Measurements from ENCODE around the gene ARHGAP26.

ARHGAP26 gene

DNA sequence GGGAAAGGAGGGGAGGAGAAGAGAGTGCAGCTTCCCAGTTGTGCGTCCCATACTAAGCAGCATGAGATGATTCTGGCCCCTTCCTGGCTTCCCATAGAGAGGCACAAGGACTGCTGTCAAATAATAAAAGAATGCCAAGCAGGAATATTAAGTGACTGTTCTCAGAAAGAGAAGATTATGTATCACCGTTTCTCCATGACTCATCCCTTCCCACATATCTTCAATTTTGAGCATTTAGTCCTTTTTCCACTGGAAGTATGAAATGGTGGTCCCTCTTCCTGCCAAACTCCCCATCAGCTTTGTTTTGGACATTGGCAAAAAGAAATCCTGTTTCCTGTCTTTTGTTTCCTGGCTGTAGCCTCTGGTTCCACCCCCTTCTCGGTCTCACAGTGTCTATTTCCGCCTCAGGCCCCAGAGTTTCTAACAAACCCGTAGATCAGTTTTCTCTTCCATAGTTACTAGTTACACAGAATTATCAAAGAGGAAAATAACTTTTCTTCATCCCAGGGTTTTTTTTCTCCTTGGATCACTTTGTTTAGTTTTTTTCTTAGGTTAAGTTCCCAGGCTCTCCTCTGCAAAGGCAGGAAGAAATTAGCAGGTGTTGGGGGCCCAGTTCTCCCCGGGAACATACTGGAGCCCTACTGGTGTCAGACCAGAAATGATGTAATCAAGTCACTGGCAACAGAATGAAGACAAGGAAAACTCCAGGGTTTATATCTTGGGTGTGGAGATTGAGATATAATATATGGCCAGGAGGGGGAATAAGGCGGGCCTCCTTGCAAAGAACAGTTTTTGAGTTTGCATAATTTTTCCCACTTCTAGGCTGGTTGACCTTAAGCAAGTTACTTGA lies 26.4 kb upstream of the ARHGAP26 start:
- Mint-ChIP-seq H3K4me3 (no peak overlapping the region), H3K27ac (no peak overlapping the region), H3K27me3 (no peaks in the 10 kb centered on the region), H3K4me1 (ENCODE audit: low read depth) (peaks cover 4% of the 10 kb centered on the region), H3K9me3 (ENCODE audit: low read depth) (no peaks in the 10 kb centered on the region), H3K36me3 (no peaks in the 10 kb centered on the region)

DNA sequence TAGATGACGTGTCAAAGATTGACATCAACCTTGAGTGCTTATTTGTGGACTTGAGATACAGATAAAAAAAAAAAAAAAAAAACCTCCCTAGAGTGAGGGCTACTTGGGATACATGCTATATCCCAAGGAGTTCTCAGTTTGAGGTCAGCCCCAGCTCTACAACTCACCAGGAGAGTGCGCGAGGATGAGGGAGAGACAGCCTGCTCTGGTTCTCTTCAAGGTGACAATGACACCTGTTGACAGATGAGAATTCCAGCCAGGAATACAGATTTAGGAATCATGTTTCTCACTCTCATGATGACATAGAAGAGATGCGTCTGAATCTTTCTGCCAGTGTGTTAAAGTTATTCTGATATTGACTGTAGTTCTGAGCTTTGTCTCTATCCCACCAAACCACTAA lies 24.9 kb upstream of the ARHGAP26 start:
- Mint-ChIP-seq H3K36me3 (no peaks in the 10 kb centered on the region), H3K27me3 (no peaks in the 10 kb centered on the region), H3K4me1 (ENCODE audit: low read depth) (peaks cover 11% of the 10 kb centered on the region), H3K27ac (no peak overlapping the region), H3K4me3 (no peak overlapping the region), H3K9me3 (ENCODE audit: low read depth) (no peaks in the 10 kb centered on the region)

DNA sequence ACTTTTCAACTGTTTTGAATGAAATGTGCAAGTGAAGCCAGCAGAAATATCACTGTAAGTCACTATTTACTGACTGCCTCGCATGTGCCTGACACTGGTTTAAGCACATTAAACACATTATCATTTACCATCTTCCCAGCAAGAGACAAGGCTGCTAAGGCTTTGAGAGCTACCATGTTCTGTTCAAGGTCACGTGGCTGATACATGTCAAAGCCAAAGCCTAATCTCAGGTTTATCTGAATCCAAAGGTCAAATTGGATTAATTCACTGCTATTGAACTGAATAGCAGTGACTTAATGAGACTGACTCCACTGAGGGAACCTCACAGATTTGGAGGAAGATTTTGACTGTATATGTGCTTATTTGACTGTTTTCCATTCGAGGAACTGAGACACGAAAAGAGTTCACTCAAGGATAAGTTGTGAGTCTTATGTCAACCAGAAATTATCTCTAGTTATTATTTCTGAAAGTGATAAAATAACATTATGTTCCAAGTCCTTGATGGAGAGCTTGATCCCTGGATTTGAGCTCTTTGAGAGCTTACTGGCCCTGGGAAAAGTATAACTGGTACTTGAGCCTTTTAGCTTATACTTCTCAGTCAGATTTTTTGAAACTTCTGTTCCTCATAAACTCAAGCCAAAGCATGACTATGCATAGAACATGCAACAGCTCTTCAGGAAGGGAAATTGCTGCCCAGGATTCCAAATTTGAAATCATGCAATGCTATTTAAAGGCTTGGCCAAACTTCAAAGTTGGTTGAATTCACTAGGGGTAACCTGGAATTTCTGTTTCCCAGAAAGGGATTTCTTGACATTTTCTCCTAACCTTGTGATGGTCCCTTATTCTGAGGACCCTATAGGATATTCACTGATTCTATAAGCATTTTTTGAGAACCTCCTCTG lies 23.4 kb upstream of the ARHGAP26 start:
- Mint-ChIP-seq H3K9me3 (ENCODE audit: low read depth) (no peaks in the 10 kb centered on the region), H3K4me3 (no peak overlapping the region), H3K27me3 (no peaks in the 10 kb centered on the region), H3K4me1 (ENCODE audit: low read depth) (peaks cover 11% of the 10 kb centered on the region), H3K27ac (no peak overlapping the region), H3K36me3 (no peaks in the 10 kb centered on the region)

DNA sequence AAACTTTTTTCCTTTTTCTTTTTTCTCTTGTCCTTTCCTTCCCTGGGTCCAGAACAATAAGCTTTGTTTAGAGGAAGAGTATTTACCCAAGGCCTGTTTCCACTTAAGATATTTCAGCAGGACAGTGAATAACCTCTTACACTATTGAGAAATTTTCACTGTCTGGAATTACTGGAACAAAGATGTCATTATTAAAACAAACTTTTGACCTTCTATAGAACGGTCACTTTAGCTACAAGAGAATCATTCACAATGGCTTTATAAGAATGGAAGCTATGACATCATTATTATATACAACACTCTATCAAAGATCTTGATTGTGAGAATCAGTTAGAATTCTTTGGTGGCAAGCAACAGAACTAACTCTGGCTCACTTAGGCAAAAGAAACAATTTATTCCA lies 22.0 kb upstream of the ARHGAP26 start:
- no peak overlapping the region for H3K27ac Mint-ChIP-seq
- H3K4me1 Mint-ChIP-seq (ENCODE audit: low read depth): peaks cover 11% of the 10 kb centered on the region
- no peak overlapping the region for H3K4me3 Mint-ChIP-seq
- H3K27me3 Mint-ChIP-seq: no peaks in the 10 kb centered on the region
- no peaks in the 10 kb centered on the region for H3K9me3 Mint-ChIP-seq (ENCODE audit: low read depth)
- no peaks in the 10 kb centered on the region for H3K36me3 Mint-ChIP-seq

DNA sequence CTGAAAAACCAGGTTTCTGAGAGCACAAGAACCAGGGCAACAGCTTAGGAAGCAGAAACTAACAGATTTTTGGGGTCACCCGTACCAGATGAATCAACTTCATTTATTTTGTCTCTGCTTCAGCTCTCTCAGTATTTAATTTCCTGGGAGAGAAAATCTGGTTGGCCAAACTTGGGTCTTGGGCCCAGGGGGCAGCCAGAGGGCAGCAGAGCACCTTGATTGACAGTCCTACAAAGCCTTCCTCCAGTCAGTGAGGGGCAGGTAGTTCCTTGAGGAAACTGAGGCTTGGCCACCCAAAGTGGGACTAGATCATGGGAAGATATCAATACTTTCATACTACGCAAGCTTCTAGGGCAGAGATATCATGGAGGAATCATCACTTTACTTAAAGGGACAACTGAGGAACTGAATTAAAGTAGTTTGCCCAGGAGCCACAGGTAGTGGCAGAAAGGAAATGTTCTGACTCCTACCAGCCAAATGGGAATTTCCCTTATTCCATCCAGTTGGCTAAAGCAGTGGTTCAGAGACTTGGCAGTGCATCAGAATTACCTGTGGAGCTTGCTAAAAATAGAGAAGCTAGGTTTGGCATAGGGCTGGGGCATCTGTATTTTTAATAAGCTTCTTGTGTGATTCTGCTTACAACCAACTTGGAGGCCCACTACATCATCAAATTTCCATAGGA lies 21.5 kb upstream of the ARHGAP26 start:
- Mint-ChIP-seq H3K36me3 (no peaks in the 10 kb centered on the region), H3K4me1 (ENCODE audit: low read depth) (peaks cover 11% of the 10 kb centered on the region), H3K27me3 (no peaks in the 10 kb centered on the region), H3K27ac (no peak overlapping the region), H3K9me3 (ENCODE audit: low read depth) (no peaks in the 10 kb centered on the region), H3K4me3 (no peak overlapping the region)

DNA sequence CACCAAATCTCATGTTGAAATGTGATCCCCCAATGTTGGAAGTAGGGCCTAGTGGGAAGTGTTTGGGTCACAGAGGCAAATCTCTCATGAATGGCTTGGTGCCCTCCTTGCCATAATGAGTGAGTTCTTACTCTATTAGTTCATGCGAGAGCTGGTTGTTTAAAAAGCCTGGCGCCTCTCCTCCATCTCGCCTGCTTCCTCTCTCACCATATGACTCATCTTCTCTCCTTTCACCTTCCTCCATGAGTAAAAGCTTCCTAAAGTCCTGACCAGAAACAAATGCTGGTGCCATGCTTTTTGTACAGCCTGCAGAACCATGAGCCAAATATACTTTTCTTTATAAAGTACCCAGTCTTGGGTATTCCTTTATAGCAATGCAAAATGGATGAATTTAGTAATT lies 20.9 kb upstream of the ARHGAP26 start:
- no peaks in the 10 kb centered on the region for H3K27me3 Mint-ChIP-seq
- no peak overlapping the region for H3K27ac Mint-ChIP-seq
- peaks cover 11% of the 10 kb centered on the region for H3K4me1 Mint-ChIP-seq (ENCODE audit: low read depth)
- no peaks in the 10 kb centered on the region for H3K36me3 Mint-ChIP-seq
- H3K4me3 Mint-ChIP-seq: no peak overlapping the region
- no peaks in the 10 kb centered on the region for H3K9me3 Mint-ChIP-seq (ENCODE audit: low read depth)

DNA sequence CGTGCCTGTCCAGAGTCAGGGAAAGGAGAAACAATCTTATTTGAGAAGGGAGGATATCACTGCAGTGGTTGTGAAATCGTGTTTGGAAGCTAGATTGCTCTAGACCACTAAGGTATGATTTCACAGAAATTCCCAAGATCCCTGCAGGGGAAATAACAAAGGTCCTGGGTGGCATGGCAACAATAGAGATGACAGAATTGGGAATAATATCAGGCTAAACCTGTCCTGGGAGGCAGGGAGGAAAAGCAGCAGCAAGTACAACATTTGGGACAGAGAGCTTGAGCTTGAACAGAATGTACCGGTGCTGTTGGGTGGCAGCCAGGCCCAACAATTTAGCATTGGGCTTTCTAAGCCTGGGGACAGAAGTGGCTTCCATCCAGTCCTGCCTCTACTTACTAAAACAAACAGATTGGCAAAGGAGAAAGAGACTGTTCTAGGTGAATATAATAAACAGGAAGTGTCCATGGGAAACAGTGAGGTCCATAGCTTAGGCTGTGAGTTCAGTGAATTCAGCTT lies 17.0 kb upstream of the ARHGAP26 start:
- Mint-ChIP-seq H3K4me1 (ENCODE audit: low read depth) (peaks cover 16% of the 10 kb centered on the region), H3K4me3 (no peak overlapping the region), H3K27me3 (no peaks in the 10 kb centered on the region), H3K27ac (no peak overlapping the region), H3K36me3 (no peaks in the 10 kb centered on the region), H3K9me3 (ENCODE audit: low read depth) (no peaks in the 10 kb centered on the region)

DNA sequence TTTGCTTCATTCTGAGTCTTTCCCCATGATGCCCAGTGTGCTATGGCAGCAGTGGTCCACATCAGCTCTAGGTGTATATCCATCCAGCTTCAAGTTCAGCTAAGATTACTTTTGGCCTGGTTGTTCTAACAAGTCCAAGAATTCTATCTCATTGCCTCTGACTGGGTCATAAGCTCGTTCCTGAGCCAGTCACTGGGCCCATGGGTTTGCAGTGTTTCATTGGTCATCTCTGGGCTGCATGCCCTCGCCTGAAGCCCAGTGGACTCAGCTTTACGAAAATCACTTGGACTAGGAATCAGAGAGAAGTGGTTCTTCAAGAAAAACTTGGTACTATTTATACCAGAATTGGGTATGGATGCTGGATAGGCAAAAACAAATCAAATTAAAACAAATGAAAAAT lies 16.1 kb upstream of the ARHGAP26 start:
- H3K4me3 Mint-ChIP-seq: no peak overlapping the region
- H3K27me3 Mint-ChIP-seq: no peaks in the 10 kb centered on the region
- H3K9me3 Mint-ChIP-seq (ENCODE audit: low read depth): no peaks in the 10 kb centered on the region
- H3K36me3 Mint-ChIP-seq: no peaks in the 10 kb centered on the region
- H3K27ac Mint-ChIP-seq: no peak overlapping the region
- H3K4me1 Mint-ChIP-seq (ENCODE audit: low read depth): peaks cover 13% of the 10 kb centered on the region

DNA sequence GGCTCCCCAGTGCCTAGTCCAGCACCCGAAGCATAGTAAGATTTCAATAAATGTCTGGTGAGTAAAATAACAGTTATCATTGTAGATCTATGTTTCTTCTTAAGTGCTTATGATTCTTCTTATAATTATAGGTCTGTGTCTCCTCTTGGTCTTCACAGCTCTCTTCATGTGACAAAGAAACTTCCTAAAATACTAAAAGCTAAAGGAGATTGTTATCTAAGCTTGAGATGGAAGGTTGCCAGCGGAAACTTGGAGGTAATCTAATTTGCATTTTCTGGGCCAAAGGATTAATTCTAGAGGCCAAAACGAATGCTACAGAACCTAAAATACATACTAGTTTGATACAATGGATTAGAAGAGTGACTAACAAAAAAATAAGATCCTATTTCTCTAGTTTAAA lies 13.6 kb upstream of the ARHGAP26 start:
- no peaks in the 10 kb centered on the region for H3K36me3 Mint-ChIP-seq
- peaks cover 7% of the 10 kb centered on the region for H3K4me1 Mint-ChIP-seq (ENCODE audit: low read depth)
- H3K27me3 Mint-ChIP-seq: no peaks in the 10 kb centered on the region
- no peaks in the 10 kb centered on the region for H3K9me3 Mint-ChIP-seq (ENCODE audit: low read depth)
- no peak overlapping the region for H3K27ac Mint-ChIP-seq
- no peak overlapping the region for H3K4me3 Mint-ChIP-seq

DNA sequence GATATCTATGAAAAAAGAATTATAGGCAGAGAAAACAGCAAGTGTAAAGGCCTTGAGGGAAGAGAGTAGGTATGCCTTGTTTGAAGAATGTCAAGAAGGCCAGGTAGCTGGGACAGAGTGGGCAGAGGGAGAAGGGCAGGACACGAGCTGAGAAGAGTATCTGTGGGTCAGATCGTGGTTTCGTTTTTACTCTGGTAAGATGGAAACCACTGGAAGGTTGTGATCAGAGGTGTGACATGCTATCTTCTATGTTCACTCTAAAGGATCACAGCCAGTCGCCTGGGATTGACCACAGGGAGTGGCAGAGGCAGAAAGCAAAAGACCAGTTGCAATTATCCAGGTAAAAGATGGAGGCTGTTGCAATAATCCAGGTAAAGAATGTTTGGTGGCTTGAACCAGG lies 12.6 kb upstream of the ARHGAP26 start:
- H3K36me3 Mint-ChIP-seq: no peaks in the 10 kb centered on the region
- no peak overlapping the region for H3K27ac Mint-ChIP-seq
- H3K4me1 Mint-ChIP-seq (ENCODE audit: low read depth): peaks cover 7% of the 10 kb centered on the region
- no peak overlapping the region for H3K4me3 Mint-ChIP-seq
- H3K9me3 Mint-ChIP-seq (ENCODE audit: low read depth): no peaks in the 10 kb centered on the region
- H3K27me3 Mint-ChIP-seq: no peaks in the 10 kb centered on the region

DNA sequence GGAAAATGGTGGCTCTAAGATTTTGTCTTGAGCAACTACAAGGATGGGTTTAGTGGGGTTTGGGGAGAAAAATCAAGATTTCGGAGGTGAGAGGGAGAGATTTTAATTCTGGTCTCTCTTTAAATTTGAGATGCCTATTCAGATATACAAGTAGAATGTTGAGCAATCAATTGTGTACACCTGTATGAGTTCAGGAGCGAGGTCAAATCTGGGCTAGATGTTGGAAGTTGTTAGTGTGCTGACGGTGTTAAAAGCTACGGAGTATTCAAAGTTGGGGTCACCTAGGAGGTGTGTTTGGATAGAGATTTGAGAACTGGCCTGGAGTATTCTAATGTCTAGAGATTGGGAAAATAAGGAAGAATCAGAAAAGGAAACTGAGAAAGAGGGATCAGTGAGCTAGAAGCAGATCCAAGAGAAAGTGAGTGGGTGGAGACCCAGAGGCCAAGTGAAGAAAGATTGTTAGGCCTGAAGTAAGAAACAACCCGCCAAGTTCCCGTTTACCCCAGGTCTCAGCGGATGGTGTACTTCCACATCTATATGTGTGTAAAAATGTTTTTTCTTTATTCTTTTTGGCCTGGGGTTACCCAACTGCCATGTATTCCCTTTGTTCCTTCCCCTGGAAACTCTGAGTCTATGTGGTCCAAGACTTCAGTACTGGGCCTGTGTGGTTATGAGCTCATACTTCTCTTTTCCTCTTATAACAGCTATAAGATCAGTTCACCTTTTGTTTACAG lies 11.9 kb upstream of the ARHGAP26 start:
- H3K9me3 Mint-ChIP-seq (ENCODE audit: low read depth): no peaks in the 10 kb centered on the region
- H3K27ac Mint-ChIP-seq: no peak overlapping the region
- H3K4me1 Mint-ChIP-seq (ENCODE audit: low read depth): peaks cover 7% of the 10 kb centered on the region
- H3K36me3 Mint-ChIP-seq: no peaks in the 10 kb centered on the region
- H3K4me3 Mint-ChIP-seq: no peak overlapping the region
- H3K27me3 Mint-ChIP-seq: peaks cover 2% of the 10 kb centered on the region

DNA sequence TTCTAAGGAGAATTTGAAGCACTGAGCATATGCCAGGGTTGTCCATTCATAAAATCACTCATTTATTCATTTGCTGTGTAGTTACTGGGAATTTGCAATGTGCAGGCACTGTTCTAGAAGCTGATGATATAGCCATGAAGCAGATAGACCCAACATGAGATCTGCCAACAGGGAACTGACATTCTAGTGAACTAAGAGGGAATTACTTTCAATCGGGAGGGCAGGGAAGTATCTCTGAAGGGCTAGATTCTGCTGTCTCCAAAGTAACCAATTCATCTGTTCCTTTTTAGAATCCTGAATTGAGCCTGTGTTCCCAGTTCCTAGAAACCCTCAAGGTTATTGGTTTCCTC lies 11.4 kb upstream of the ARHGAP26 start:
- Mint-ChIP-seq H3K9me3 (ENCODE audit: low read depth) (no peaks in the 10 kb centered on the region), H3K27ac (no peak overlapping the region), H3K4me1 (ENCODE audit: low read depth) (peaks cover 7% of the 10 kb centered on the region), H3K27me3 (peaks cover 2% of the 10 kb centered on the region), H3K4me3 (no peak overlapping the region), H3K36me3 (no peaks in the 10 kb centered on the region)

DNA sequence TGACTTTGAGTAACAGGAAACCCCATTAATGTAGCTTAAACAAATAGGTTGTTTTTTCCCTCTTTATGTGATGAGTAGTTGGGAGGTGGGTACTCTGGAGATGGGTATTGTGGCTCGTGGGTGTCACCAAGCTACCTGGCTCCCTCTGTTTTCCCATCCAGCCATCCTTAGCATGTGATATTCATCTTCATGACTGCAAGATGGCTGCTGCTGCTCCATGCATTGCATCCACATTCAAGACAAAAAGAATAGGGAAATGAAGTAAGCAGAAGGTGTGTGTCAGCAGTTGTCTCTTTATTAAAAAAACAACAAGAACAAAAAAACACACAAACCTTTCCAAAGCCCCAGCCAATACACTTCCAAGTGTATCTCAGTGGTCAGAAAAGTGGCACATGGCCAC lies 6.5 kb upstream of the ARHGAP26 start:
- Mint-ChIP-seq H3K4me3 (no peak overlapping the region), H3K27me3 (peaks cover 2% of the 10 kb centered on the region), H3K36me3 (no peaks in the 10 kb centered on the region), H3K4me1 (ENCODE audit: low read depth) (no peaks in the 10 kb centered on the region), H3K9me3 (ENCODE audit: low read depth) (no peaks in the 10 kb centered on the region), H3K27ac (no peak overlapping the region)

DNA sequence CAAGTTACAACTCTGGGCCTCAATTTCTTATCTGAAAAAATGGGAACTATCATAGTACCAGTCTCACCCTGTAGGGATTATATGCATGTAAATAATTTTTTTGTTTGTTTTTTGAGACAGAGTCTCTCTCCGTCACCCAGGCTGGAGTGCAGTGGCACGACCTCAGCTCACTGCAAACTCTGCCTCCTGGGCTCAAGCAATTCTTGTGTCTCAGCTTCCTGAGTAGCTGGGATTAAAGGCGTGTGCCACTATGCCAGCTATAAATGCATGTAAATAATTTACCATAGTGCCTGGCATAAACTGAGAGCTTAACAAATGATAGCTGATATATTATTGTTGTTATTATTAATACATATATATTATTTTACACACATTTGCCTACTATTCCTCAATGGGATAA lies 3.0 kb upstream of the ARHGAP26 start:
- Mint-ChIP-seq H3K4me3 (no peak overlapping the region), H3K4me1 (ENCODE audit: low read depth) (peaks cover 15% of the 10 kb centered on the region), H3K27me3 (peaks cover 2% of the 10 kb centered on the region), H3K27ac (no peak overlapping the region), H3K9me3 (ENCODE audit: low read depth) (no peaks in the 10 kb centered on the region), H3K36me3 (no peaks in the 10 kb centered on the region)
